Ishikawa (cell line): Measurements from ENCODE around the gene PPIA.

Experiments used
- EP300 ChIP-seq: IDR thresholded peaks from 2 replicates; pipeline ENCODE4 v1.6.1; 2012; ENCODE audit warnings: borderline replicate concordance
- TAF1 ChIP-seq: IDR thresholded peaks from 2 replicates; pipeline ENCODE4 v1.6.1; 2012; ENCODE audit warnings: low read depth, mild to moderate bottlenecking
- TCF12 ChIP-seq: IDR thresholded peaks from 2 replicates; pipeline ENCODE4 v1.6.1; 2012; ENCODE audit warnings: low read depth
- ZBTB7A ChIP-seq: IDR thresholded peaks from 2 replicates; pipeline ENCODE4 v1.6.1; 2012; ENCODE audit warnings: low read depth

GRCh38 chr7:44782460-44782859, 14.0 kb upstream of the PPIA start:
- TF ChIP-seq ZBTB7A, result no peak
- no peak for TF ChIP-seq TAF1
- no peak for TF ChIP-seq EP300
- no peak for TF ChIP-seq TCF12
